ENCODE data around the gene SCG3. TPM values are rescaled to one million over a fixed set of nuclear protein-coding genes. Genes with fewer than 3 reads are reported as not detected.

SCG3 gene
- total and polyA plus RNA-seq, 4 donors = 0.14 to 1.3 (median 0.26) TPM

- Histone ChIP-seq H3K4me1 (ENCODE audit: control insufficient read depth in 5 of 5, insufficient read depth in 5 of 5, low read length in 5 of 5) (no peaks in the 10 kb centered on the region), H3K36me3 (ENCODE audit: control insufficient read depth in 4 of 4, insufficient read depth in 4 of 4, low read length in 4 of 4) (no peaks in the 10 kb centered on the region), H3K9ac (ENCODE audit: insufficient read depth in 1 of 2, low read length in 2 of 2) (no peak overlapping the region), H3K9me3 (ENCODE audit: control insufficient read depth in 4 of 4, insufficient read depth in 3 of 4, low read length in 3 of 4) (no peaks in the 10 kb centered on the region), H3K27ac (ENCODE audit: low read depth in 1 of 2, low read length in 1 of 2) (no peak overlapping the region), H3K4me3 (no peak overlapping the region), H3K27me3 (ENCODE audit: control insufficient read depth in 3 of 3, insufficient read depth in 3 of 3, low read length in 2 of 3) (peaks cover 0 to 2% (median 0%) of the 10 kb centered on the region in 3 donors)
- DNase-seq (no peak), ATAC-seq (ENCODE audit: insufficient read depth, low FRiP score) (no peak)
- WGBS, 2 donors = 94 to 97% methylated on average over 2 of the region's 2 CpGs
- no peak for TF ChIP-seq CTCF (IDR thresholded peaks at IDR 0.05; ENCODE audit: control extremely low read depth, extremely low read depth)
These were observed 20.2 kb upstream of the SCG3 start for GRCh38 chr15:51661072-51661471.

GRCh38 chr15:51667478-51667877 is 13.8 kb upstream of the SCG3 start:
- no peak overlapping the region for H3K9ac ChIP-seq (ENCODE audit: insufficient read depth in 1 of 2, low read length in 2 of 2)
- no peak overlapping the region for H3K4me3 ChIP-seq
- no peak overlapping the region for H3K27ac ChIP-seq (ENCODE audit: low read depth in 1 of 2, low read length in 1 of 2)
- no peak for TF ChIP-seq CTCF (IDR thresholded peaks at IDR 0.05; ENCODE audit: control extremely low read depth, extremely low read depth)
- no peaks in the 10 kb centered on the region for H3K36me3 ChIP-seq (ENCODE audit: control insufficient read depth in 4 of 4, insufficient read depth in 4 of 4, low read length in 4 of 4)
- 39 to 53% methylated on average over 6 of the region's 6 CpGs for WGBS, 2 donors
- H3K4me1 ChIP-seq (ENCODE audit: control insufficient read depth in 5 of 5, insufficient read depth in 5 of 5, low read length in 5 of 5) = no peaks in the 10 kb centered on the region
- ATAC-seq (ENCODE audit: insufficient read depth, low FRiP score) (no peak), DNase-seq (peak in 1 of 3 donors; percentile 19)
- peaks cover 0 to 7% (median 2%) of the 10 kb centered on the region in 3 donors for H3K27me3 ChIP-seq (ENCODE audit: control insufficient read depth in 3 of 3, insufficient read depth in 3 of 3, low read length in 2 of 3)
- H3K9me3 ChIP-seq (ENCODE audit: control insufficient read depth in 4 of 4, insufficient read depth in 3 of 4, low read length in 3 of 4) = no peaks in the 10 kb centered on the region

- TF ChIP-seq CTCF (IDR thresholded peaks at IDR 0.05; ENCODE audit: control extremely low read depth, extremely low read depth) = no peak
- 84 to 90% methylated on average over 5 of the region's 5 CpGs for WGBS, 2 donors
- Histone ChIP-seq H3K27me3 (ENCODE audit: control insufficient read depth in 3 of 3, insufficient read depth in 3 of 3, low read length in 2 of 3) (peaks cover 0 to 7% (median 0%) of the 10 kb centered on the region in 3 donors), H3K9me3 (ENCODE audit: control insufficient read depth in 4 of 4, insufficient read depth in 3 of 4, low read length in 3 of 4) (no peaks in the 10 kb centered on the region), H3K9ac (ENCODE audit: insufficient read depth in 1 of 2, low read length in 2 of 2) (no peak overlapping the region), H3K27ac (ENCODE audit: low read depth in 1 of 2, low read length in 1 of 2) (no peak overlapping the region), H3K4me1 (ENCODE audit: control insufficient read depth in 5 of 5, insufficient read depth in 5 of 5, low read length in 5 of 5) (no peaks in the 10 kb centered on the region), H3K36me3 (ENCODE audit: control insufficient read depth in 4 of 4, insufficient read depth in 4 of 4, low read length in 4 of 4) (no peaks in the 10 kb centered on the region), H3K4me3 (no peak overlapping the region)
- DNase-seq = no peak
- ATAC-seq (ENCODE audit: insufficient read depth, low FRiP score) = no peak
These were observed 12.9 kb upstream of the SCG3 start for GRCh38 chr15:51668446-51668845.

GRCh38 chr15:51669381-51669780 is 11.9 kb upstream of the SCG3 start:
- no peak overlapping the region for H3K27ac ChIP-seq (ENCODE audit: low read depth in 1 of 2, low read length in 1 of 2)
- DNase-seq = no peak
- H3K4me3 ChIP-seq = no peak overlapping the region
- H3K27me3 ChIP-seq (ENCODE audit: control insufficient read depth in 3 of 3, insufficient read depth in 3 of 3, low read length in 2 of 3) = peaks cover 0 to 7% (median 0%) of the 10 kb centered on the region in 3 donors
- no peak for ATAC-seq (ENCODE audit: insufficient read depth, low FRiP score)
- TF ChIP-seq CTCF (IDR thresholded peaks at IDR 0.05; ENCODE audit: control extremely low read depth, extremely low read depth) = no peak
- 82 to 87% methylated on average over 2 of the region's 2 CpGs for WGBS, 2 donors
- H3K9ac ChIP-seq (ENCODE audit: insufficient read depth in 1 of 2, low read length in 2 of 2) = no peak overlapping the region
- no peaks in the 10 kb centered on the region for H3K36me3 ChIP-seq (ENCODE audit: control insufficient read depth in 4 of 4, insufficient read depth in 4 of 4, low read length in 4 of 4)
- no peaks in the 10 kb centered on the region for H3K4me1 ChIP-seq (ENCODE audit: control insufficient read depth in 5 of 5, insufficient read depth in 5 of 5, low read length in 5 of 5)
- H3K9me3 ChIP-seq (ENCODE audit: control insufficient read depth in 4 of 4, insufficient read depth in 3 of 4, low read length in 3 of 4) = no peaks in the 10 kb centered on the region

Data from lung (tissue), 12 donors.